Fibroblast of villous mesenchyme (primary cell): ENCODE data around the gene ARF6. TPM values are rescaled to one million over a fixed set of nuclear protein-coding genes. Genes with fewer than 3 reads are reported as not detected.

ENCODE experiments used
- DNase-seq: peaks from one replicate; pipeline ENCODE4 v3.0.0-alpha.2; 2010; ENCODE audit warnings: low read depth
- H3K4me3 ChIP-seq: 2 replicates; pipeline ENCODE4 v1.5.1; 2011; ENCODE audit warnings: low read depth, mild to moderate bottlenecking, low read length
- CTCF ChIP-seq: IDR thresholded peaks from 2 replicates; pipeline ENCODE4 v1.5.1; 2012; ENCODE audit warnings: low read depth, mild to moderate bottlenecking, low read length; ENCODE audit not compliant: insufficient read depth
- total RNA-seq: library from RNA; depleted of rRNA; stranded (reverse); fragments of >200 nt; gene quantifications from 2 replicates; pipeline ENCODE4 v1.2.3, GENCODE V29; 2012

Gene ARF6
- total RNA-seq, 1 donor, result 111 TPM

GRCh38 chr14:49908433-49908782 is 15.5 kb downstream of the ARF6 start:
- no peak for DNase-seq
- TF ChIP-seq CTCF, result no peak
- H3K4me3 ChIP-seq, result no peak overlapping the region

- TF ChIP-seq CTCF, result no peak
- no peak for DNase-seq
- H3K4me3 ChIP-seq, result no peak overlapping the region
Measured at GRCh38 chr14:49909016-49909415, 16.1 kb downstream of the ARF6 start.

- no peak overlapping the region for H3K4me3 ChIP-seq
- no peak for DNase-seq
- no peak for TF ChIP-seq CTCF
Measured at GRCh38 chr14:49915085-49915484, 22.2 kb downstream of the ARF6 start.

- no peak for DNase-seq
- no peak for TF ChIP-seq CTCF
Measured at GRCh38 chr14:49918706-49919105, 25.8 kb downstream of the ARF6 start.

GRCh38 chr14:49919825-49920659 is 27.2 kb downstream of the ARF6 start:
- H3K4me3 ChIP-seq, result no peak overlapping the region
- DNase-seq, result no peak
- TF ChIP-seq CTCF, result no peak

More at GRCh38 chr14:49918706-49919105, 25.8 kb downstream of the ARF6 start:
- H3K4me3 ChIP-seq, result no peak overlapping the region

GRCh38 chr14:49920935-49921334 is 28.1 kb downstream of the ARF6 start:
- TF ChIP-seq CTCF, result no peak
- H3K4me3 ChIP-seq, result no peak overlapping the region
- DNase-seq, result no peak

- H3K4me3 ChIP-seq, result no peak overlapping the region
- DNase-seq, result no peak
- no peak for TF ChIP-seq CTCF
Measured at GRCh38 chr14:49921401-49921800, 28.5 kb downstream of the ARF6 start.
